GM21526 (cell line): ENCODE measurements around the gene HIPK1.

ENCODE experiments used
- ATAC-seq: cut with Tn5 transposase; IDR thresholded peaks from one replicate; pipeline ENCODE4 v1.9.1; 2021; ENCODE audit warnings: moderate library complexity; ENCODE audit not compliant: unreplicated experiment, low FRiP score

Gene HIPK1

DNA sequence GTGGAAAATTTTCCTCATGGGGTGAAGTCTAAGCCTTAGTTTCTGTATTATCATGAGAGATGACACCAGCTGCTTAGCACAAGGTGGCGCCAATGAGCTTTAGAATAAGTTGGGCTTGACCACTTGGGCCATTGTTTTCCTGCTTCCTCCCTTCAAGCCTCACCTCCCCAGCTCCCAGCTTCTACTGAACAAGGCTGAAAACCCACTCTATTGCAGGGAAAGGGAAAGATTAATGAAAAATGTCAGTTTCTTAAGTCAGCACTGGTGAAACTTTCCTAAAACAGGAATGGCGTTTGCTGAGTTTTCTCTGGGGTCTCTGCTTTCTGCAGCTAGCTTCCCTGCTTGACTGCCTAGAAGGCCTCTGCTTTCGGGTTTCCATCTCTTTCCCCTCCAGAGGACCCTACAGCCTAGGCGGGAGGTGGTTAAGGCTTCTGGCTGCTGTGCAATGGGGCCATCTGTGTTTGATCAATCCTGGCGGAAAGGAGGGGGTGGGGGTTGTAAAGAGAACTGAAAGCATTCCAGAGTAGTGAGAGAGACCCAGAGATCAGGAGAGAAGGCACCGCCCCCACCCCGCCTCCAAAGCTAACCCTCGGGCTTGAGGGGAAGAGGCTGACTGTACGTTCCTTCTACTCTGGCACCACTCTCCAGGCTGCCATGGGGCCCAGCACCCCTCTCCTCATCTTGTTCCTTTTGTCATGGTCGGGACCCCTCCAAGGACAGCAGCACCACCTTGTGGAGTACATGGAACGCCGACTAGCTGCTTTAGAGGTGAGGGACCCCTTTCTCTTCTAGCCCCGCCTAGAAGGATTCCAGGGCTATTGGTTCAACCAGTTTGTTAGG is 50.0 kb downstream of the HIPK1 start, which contains the start of gene OLFML3:
Gene OLFML3, plus strand, starts transcription at position 612 of the 840 bp plus-strand sequence. Its CDS starts 43 bp downstream, at position 655.
- no peak for ATAC-seq

DNA sequence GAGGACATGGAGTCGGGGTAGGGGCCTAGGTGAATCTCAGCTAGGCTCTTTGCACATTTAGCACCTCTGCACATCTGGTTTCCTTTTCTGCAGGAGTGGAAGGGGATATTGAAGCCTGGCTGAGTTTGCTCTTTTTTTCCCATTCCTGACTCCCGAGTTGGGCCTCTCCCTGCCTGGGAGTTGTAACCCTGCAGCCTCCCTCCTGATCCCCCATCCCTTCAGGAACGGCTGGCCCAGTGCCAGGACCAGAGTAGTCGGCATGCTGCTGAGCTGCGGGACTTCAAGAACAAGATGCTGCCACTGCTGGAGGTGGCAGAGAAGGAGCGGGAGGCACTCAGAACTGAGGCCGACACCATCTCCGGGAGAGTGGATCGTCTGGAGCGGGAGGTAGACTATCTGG is 51.0 kb downstream of the HIPK1 start:
- no peak for ATAC-seq

DNA sequence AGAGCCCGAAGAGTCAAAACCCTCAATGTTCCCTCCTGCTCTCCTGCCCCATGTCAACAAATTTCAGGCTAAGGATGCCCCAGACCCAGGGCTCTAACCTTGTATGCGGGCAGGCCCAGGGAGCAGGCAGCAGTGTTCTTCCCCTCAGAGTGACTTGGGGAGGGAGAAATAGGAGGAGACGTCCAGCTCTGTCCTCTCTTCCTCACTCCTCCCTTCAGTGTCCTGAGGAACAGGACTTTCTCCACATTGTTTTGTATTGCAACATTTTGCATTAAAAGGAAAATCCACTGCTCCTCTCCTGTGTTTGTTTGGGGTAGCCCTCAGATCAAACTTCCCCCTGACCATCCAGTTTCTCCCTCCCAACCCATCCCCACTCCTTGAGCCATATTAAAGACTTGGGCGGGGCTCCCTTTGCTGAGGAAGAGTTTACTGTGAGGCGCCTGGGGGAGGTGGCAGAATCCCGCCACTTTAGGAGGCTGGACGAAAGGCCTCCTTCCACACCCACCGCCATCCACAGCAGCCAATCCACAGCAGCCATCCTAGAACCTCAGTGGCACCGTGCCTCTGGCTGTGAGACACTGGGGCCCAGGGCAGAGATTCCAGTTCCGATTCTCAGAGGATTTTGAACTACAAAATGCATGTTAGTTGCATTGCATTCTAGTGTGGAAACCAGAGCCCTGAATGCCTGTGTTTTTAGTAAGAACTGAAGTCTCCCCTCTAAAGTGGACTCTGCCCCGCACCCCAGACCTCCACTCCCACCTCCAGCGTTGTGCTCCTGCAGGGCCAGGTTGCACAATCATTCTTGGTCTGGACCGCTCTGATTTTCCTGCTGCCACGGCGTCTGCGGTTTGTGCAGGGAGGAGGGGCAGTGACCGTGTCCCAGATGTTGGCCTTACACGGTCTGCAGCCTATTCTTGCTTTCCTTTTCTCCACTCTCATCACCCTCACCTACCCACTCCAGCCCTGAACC is 53.1 kb downstream of the HIPK1 start:
- ATAC-seq: no peak

DNA sequence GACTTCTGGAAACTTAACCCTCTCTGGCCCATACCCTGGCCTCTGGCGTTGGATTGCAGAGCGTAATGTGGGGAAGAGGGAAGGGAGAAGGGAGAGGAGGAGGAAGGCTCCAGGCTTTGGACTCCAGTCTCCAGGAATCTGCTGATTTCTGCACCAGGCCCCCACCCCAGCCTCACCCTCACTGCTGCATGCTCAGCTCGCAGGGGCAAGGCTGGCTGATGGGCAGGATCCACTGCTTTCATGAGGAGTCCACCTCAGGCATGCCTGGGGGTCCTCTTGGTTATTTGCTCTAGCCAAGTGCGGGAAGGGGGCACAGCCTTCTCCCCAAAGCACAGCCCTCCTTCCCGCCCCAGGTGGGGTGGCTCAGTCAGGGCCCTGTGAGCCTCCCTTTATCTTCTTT is 53.8 kb downstream of the HIPK1 start:
- no peak for ATAC-seq

DNA sequence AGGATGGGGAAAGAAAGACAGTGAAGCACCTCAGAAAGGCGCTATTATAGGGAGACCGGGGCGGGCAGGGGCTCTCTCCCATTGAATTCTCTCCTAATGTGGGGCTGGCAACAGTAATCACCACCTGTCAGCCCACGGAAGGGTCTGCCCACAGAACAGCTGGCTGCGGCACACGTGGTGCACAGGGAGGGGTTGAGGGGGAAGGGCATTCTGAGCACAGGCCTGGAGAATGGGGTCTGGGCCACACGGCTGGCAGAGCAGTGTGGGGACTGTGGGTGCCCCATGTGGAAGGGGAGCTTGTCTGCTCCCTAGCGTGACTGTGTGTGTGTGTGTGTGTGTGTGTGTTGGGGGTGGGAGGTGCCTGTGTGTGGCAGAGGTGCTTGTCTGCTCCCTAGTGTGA is 54.3 kb downstream of the HIPK1 start:
- ATAC-seq: no peak

DNA sequence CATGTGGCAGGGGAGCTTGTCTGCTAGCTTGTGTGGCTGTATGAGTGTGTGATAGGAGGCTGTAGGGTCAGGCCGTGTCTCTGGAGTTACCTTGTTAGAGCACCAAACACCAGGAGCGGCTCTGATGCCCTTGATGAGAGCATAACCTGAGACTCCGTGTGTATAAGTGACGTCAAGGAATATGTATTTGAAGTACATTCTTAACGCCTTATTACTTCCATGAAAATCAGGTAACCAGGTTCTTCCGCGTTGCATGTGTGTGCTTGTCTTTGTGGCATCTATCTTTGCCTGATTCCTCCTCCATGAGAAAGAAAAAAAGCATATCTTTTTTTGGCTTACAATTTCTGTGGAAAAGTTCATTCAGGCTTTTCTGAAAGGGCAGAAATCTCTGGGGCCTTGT is 54.7 kb downstream of the HIPK1 start:
- no peak for ATAC-seq

DNA sequence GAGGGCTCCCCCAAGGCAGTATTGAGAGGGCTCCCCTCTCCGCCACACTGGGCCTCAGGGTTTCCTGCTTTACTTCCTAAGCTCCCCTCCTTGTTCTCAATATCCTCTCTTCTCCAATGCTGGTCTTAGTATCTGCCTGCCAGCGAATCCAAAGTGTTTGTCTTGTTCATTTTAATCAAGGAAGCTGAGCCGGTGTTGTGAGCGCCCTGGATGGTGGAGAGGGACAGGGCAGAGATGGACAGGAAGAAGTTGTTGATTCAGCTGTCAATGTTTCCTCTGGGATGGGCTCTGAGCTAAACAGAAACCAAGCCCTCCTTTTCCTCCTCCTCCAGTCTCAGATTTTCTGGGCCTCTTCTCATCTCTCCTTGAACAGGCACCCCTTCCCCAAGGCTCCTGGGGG is 55.6 kb downstream of the HIPK1 start:
- ATAC-seq: no peak

DNA sequence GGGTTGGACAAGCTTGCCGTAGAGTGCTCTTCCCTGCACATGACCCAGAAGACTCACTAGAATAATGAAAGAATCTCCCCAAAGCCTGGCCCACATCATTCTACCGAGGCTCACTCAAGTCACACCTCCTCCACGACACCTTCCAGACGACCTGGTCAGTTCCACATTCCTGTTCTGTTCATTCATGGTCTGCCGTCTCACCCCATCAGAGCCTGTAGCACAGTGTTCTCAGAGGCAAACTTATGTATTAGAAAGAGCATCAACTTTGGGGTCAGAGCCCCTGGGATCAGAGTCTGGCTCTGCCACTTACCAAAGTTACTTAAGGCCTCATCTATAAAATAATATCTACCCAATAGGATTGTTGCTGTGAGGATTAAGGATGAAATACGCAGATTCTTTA is 57.7 kb downstream of the HIPK1 start:
- ATAC-seq: no peak

DNA sequence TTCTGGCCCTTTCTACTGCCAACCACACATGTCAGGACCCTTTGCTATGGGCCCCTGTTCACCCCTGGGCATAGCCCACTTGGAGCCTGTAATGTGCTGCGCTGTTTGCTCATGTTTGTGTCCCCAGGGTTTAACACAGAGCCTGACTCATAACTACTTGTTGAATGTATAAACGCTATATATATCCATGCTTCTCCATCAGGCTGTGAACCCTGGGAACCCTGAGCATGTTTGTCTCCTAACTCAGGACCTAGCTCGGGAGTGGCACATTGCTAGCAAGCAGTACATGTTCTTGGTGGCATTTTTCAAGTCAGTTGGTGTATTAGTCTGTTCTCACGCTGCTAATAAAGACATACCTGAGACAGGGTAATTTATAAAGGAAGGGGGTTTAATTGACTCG is 58.1 kb downstream of the HIPK1 start:
- no peak for ATAC-seq

DNA sequence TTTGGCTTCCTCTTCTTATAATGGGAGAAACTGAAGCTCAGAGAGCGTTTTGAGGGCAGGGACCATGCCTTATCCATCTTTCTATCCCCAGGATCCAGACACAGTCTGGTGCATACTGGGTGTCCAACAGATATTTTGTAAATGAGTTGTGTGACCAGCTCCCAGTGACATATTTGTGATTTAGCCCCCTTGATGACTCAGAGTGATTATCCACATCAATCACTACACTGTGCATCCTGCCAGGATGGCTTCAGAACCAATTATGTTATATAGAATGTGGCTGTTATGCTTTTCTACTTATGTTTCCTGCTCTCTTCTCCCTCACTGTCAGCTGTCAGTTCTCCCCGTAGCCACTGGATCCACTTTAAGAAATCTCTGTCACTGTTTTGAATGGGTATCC is 61.4 kb downstream of the HIPK1 start:
- no peak for ATAC-seq

DNA sequence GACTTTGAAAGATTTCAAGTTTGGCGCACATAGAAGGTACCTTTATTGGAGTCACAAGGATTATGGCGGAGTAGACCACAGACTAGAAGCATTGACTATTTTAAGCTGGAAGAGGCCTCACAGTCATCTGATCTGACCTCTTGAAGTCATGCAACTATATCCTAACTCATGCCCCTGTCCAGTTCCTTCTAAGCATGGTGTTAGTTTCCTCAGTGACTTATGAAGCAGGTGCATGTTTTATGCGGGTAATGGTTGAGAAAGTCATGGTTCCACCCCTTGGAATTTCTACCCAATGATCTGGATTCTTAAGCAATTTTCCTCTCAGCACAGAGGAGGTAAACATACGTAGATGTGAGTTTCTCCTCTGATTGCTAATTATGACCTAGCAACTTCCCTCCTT is 61.8 kb downstream of the HIPK1 start:
- ATAC-seq: no peak

DNA sequence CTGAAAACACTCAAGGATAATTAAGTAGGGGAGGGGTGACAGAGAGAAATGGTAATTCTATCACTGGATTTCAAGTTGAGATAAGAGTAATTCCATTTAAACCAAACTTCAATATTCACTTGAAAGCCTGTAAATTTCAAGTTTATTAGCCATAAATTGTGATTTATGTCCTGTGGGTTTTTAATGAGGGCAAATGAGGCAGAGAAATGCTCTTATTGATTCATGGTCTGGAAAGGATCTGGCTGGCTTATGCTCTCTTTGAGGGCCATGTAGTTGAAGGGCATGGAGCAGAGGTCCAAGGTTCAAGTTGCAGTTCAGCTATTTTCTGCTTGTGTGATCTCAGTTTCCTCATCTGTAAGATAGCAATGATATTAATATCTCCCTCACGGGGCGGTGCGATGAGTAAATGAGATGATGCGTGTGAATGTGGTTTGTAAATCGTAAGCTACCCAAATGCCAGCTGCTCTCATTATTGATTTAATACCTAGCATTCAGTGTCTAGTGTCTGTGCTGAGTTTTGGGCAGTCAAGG is 62.4 kb downstream of the HIPK1 start:
- no peak for ATAC-seq

DNA sequence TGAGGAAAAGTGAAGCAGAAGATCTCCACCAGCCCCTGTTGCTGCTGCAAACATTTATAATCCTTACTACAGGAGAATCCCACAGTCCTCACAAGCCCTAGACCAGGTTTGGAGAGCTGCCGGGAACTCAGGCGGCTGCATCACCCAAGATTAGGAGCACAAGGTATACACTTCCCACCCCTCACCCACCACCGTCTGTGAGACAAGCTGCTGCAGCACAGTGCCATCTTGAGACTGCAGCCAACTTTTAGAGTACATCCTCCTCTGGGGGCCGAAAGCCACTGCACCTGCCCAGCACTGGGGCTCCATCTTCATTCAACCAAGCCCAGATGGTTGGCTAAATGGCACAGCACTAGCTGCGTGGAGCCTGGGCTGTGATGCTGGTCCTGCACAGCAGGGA is 63.9 kb downstream of the HIPK1 start:
- no peak for ATAC-seq

DNA sequence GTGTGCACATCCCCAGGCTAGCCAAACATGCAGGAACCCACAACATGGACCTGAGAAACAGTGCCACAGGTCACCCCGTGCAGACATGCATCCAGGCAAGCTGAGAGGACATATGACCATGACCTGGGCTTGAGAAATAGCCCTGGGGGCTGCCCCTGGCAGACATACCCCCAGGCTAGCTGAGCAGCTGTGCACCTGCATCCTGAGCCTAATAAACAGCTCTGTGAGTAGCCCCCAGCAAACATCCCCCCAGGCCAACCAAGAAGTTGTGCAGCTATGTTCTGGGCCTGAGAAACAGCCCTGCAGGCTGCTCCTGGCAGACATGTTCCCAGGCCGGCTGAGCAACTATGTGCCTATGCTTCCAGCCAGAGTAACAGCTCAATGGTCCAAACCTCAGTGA is 64.6 kb downstream of the HIPK1 start:
- no peak for ATAC-seq

DNA sequence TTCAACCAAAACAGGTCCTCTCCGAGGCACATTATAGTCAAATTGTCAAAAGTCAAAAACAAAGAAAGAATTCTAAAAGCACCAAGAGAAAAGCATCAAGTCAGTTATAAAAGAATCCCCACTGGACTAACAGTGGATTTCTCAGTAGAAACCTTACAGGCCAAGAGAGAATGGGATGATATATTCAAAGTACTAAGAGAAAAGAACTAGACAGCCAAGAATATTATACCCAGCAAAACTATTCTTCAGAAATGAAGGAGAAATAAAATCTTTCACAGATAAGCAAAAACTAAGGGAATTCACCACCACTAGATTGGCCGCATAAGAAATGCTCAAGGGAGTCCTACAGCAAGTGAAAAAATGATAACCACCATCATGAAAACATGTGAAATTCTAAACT is 66.3 kb downstream of the HIPK1 start:
- no peak for ATAC-seq

DNA sequence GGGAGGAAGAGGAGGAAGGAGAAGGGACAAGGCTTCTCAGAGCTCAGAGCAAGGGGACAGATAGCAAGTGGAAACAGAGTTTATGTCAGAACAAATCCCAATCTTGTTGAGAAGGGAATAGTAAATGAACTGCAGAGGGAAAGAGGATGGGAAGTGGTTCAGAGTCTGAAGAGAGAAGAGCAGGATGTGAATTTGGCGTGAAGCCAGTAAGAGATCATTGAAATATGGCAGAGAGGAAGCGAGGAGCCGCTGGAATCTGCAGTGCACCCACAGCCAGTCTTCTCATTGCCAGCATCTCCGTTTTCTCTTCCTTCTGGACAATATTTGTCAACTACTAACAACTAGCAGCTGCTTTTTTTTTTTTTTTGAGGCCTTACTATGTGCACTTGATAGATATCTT is 69.2 kb downstream of the HIPK1 start:
- ATAC-seq: no peak

DNA sequence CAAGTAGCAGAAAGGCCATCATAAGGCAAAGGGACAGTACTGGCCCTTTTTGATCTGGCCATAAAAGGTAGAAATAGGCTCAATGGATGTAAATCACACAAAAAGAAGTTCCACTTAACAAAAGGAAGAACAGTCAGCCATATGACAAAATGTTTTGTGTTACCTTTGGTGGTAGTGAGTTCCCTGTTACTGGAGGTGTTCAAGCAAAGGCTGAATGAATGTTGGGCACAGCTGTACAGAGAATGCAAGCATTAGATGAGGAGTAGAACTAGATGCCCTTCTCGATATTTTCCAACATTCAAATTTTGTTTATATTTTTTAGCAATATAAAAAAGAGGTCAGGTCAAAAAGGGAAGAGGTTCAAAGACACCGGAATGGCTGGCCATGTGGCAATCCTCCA is 70.1 kb downstream of the HIPK1 start:
- no peak for ATAC-seq

DNA sequence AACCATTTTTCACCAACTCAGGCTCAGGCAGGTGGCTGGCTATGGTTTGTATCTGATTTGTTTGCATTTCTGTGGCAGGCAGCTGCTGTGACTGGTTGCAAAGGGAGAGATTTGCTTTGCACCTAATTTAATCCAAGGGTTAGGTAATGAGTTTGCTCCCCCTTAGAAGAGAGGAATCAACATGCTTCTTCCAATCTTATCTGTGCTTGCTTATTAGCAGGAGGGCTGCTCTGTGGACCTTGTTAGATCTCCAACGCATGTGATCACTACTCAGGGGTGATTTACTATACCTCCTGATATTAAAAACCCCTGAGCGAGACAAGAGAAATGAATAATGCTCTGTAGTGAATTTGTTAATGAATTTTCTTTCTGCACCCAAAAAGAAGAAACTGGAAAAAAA is 70.7 kb downstream of the HIPK1 start:
- ATAC-seq: no peak

DNA sequence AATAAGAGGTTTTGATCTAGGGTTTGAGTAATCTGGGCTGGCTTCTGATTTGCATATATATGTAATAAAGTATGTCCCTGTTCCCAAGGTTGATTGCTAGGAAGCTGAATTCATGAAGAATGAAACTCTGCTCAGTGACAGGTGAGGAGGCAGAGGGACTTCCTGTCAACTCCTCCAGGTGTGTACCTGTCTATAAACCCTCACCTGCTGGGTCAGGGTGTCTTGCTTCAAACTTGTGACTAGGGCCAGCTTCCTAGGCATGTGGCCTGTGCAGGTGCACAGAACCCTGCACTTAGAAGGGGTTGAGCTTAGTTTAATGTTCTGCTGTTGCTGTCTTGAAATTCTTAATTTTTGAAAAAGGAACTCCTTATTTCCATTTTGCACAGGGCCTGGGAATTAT is 71.3 kb downstream of the HIPK1 start:
- ATAC-seq: no peak

DNA sequence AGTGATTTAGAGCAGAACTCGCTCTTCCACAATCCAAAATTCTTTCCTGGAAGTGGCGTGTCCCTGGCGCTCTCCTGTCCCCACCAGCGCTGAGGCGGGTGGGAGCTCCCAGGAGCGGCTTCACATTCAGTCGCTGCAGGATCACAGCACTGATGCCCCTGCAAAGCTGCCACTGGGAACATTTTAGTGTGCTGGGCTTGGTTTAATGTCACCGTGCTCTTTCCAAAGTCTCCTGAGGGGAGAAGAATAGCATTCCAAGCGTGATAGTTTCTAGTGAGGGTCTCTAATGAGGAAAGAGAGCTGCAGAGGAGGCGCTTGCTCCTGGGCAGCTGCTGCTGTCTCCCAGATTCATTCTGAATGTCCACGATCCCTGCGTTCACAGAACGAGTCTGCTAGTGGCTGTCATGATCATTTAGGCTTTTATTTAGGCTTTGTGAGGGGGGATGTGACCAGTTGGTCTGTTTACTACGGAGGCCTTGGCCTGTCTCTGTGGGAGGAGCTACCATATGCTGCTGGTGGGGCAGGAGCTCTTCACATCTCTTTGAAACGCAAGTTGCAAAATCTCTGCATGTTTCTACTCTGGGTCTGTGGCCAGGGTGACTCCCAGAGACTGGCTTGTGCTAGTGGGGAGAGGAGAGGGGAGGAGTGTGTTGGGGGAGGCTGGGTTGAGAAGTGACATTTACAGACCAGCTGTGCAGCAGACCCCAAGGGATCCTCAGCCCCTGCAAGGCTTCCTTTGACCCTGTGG is 73.5 kb downstream of the HIPK1 start:
- no peak for ATAC-seq

DNA sequence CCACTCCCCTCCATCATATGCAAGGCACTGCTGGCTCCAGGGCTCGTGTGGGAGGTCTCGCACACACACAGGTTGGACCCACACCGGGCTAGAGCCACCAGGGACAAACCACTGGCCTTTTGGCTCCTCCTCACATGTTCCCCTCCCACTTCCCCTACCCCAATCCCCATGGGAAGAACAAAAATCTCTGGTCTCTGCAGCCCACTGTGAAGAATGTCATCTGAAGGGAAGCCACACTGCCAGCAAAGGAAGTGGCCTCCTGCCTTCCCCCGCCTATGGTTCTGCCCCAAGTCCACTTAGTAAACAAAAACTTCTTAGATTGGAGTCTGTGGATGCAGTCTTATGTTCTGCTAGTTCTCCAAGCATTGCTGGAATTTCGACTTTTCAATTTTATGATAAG is 74.3 kb downstream of the HIPK1 start:
- ATAC-seq: no peak
